GM18511 (cell line): Measurements from ENCODE around the gene UBR3.
A peak's percentile ranks its signal among the peaks of the same experiment; 100 is the strongest.
"Not testable (repeated sequence)": the region's sequence is repeated elsewhere in the genome, so short reads cannot be mapped to it uniquely, and the experiment has no call there.

Experiments
- ATAC-seq: cut with Tn5 transposase; IDR thresholded peaks from one replicate; pipeline ENCODE4 v1.9.1; 2021; ENCODE audit warnings: mild to moderate bottlenecking, moderate library complexity; ENCODE audit not compliant: unreplicated experiment

The UBR3 gene

GRCh38 chr2:169823996-169824372 is 3.3 kb upstream of the UBR3 start:
- ATAC-seq = no peak

- peak; percentile 62 for ATAC-seq
Measured at GRCh38 chr2:169824373-169825333, 2.6 kb upstream of the UBR3 start, which contains the start of gene METTL5. Gene METTL5 (minus strand): TSS chr2:169824905. CDS start chr2:169824597, 308 bp downstream.

- peak; percentile 29 for ATAC-seq
Measured at GRCh38 chr2:169828141-169828811, 1.0 kb downstream of the UBR3 start.

- ATAC-seq = no peak
Measured at GRCh38 chr2:169834401-169834800, 7.1 kb downstream of the UBR3 start.

GRCh38 chr2:169838743-169839489 is 11.7 kb downstream of the UBR3 start:
- ATAC-seq = no peak

- no peak for ATAC-seq
Measured at GRCh38 chr2:169839954-169840746, 12.9 kb downstream of the UBR3 start.

GRCh38 chr2:169840747-169841142 is 13.5 kb downstream of the UBR3 start:
- ATAC-seq = no peak

GRCh38 chr2:169841625-169842024 is 14.4 kb downstream of the UBR3 start:
- ATAC-seq = not testable (repeated sequence)

- ATAC-seq = no peak
Measured at GRCh38 chr2:169845016-169845415, 17.8 kb downstream of the UBR3 start.

GRCh38 chr2:169848959-169849693 is 21.9 kb downstream of the UBR3 start:
- not testable (repeated sequence) for ATAC-seq

GRCh38 chr2:169849710-169850109 is 22.5 kb downstream of the UBR3 start:
- no peak for ATAC-seq

GRCh38 chr2:169853041-169853668 is 25.9 kb downstream of the UBR3 start:
- ATAC-seq = no peak

- ATAC-seq = not testable (repeated sequence)
Measured at GRCh38 chr2:169855281-169856258, 28.3 kb downstream of the UBR3 start.

- ATAC-seq = no peak
Measured at GRCh38 chr2:169859423-169859822, 32.2 kb downstream of the UBR3 start.

GRCh38 chr2:169860149-169860548 is 32.9 kb downstream of the UBR3 start:
- ATAC-seq = no peak

- ATAC-seq = no peak
Measured at GRCh38 chr2:169862816-169863215, 35.6 kb downstream of the UBR3 start.

GRCh38 chr2:169865492-169865891 is 38.2 kb downstream of the UBR3 start:
- ATAC-seq = no peak

GRCh38 chr2:169866230-169866629 is 39.0 kb downstream of the UBR3 start:
- not testable (repeated sequence) for ATAC-seq
